Endothelial cell of hepatic sinusoid (primary cell): ENCODE data around the gene ZNF678.

Experiments
- in situ Hi-C: cut with HindIII; loops from 2 replicates; pipeline ENCODE4 v1.10.0; 2017; ENCODE audit warnings: low sequenced_read_pairs

Gene ZNF678

GRCh38 chr1:227563324-227564201, at the start of gene ZNF678:
Gene ZNF678 (plus strand): TSS chr1:227563556. CDS start chr1:227650992, 87,436 bp downstream.
- in situ Hi-C loops: no loop called here

GRCh38 chr1:227518876-227519275, 44.5 kb upstream of the ZNF678 start:
- in situ Hi-C loops: no loop called here

GRCh38 chr1:227521782-227522181, 41.6 kb upstream of the ZNF678 start:
- in situ Hi-C loops: no loop called here

GRCh38 chr1:227526524-227526923, 36.8 kb upstream of the ZNF678 start:
- in situ Hi-C loops: no loop called here

- in situ Hi-C loops: no loop called here
Observed at GRCh38 chr1:227532019-227532619, 31.2 kb upstream of the ZNF678 start.

- in situ Hi-C loops: no loop called here
Observed at GRCh38 chr1:227540170-227541098, 22.9 kb upstream of the ZNF678 start.

GRCh38 chr1:227541129-227541528, 22.2 kb upstream of the ZNF678 start:
- in situ Hi-C loops: no loop called here

- in situ Hi-C loops: no loop called here
Observed at GRCh38 chr1:227541796-227542152, 21.6 kb upstream of the ZNF678 start.

GRCh38 chr1:227542153-227543120, 20.9 kb upstream of the ZNF678 start:
- in situ Hi-C loops: no loop called here

- in situ Hi-C loops: no loop called here
Observed at GRCh38 chr1:227543283-227544066, 19.9 kb upstream of the ZNF678 start.

GRCh38 chr1:227544067-227545050, 19.0 kb upstream of the ZNF678 start:
- in situ Hi-C loops: no loop called here

- in situ Hi-C loops: no loop called here
Observed at GRCh38 chr1:227545361-227545760, 18.0 kb upstream of the ZNF678 start.

GRCh38 chr1:227546059-227546458, 17.3 kb upstream of the ZNF678 start:
- in situ Hi-C loops: no loop called here

- in situ Hi-C loops: no loop called here
Observed at GRCh38 chr1:227546598-227547309, 16.6 kb upstream of the ZNF678 start.

- in situ Hi-C loops: no loop called here
Observed at GRCh38 chr1:227547310-227548118, 15.8 kb upstream of the ZNF678 start.

GRCh38 chr1:227548119-227548397, 15.3 kb upstream of the ZNF678 start:
- in situ Hi-C loops: no loop called here

- in situ Hi-C loops: no loop called here
Observed at GRCh38 chr1:227548448-227548847, 14.9 kb upstream of the ZNF678 start.
